ENCODE measurements around the gene HNRNPM.

HNRNPM gene

DNA sequence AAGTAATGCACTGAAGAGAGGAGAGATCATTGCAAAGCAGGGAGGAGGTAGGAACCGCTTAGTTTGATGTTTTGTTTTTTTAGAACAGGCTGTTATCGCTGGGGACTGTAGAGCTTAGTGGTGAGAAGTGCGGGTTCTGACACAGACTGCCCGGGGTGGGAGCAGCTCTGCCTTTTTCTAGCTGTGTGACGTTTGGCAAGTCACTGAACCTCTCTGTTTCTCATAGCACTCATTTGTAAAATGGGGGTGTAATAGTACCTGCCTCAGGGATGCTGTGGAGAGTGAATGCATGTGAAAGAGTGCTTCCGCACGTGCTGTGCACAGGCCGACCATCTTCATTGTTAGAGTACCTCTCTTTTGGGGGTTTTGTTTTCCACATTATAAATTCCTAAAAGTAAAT, 38.4 kb downstream of the HNRNPM start:
- H3K4me3 ChIP-seq (ENCODE audit: low read depth, low read length): no peak overlapping the region
- no peak for DNase-seq (ENCODE audit: low read depth)
- TF ChIP-seq, protein P1, sequence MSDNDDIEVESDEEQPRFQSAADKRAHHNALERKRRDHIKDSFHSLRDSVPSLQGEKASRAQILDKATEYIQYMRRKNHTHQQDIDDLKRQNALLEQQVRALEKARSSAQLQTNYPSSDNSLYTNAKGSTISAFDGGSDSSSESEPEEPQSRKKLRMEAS (IDR thresholded peaks at IDR 0.05; ENCODE audit: low read depth, low read length): no peak
- TF ChIP-seq MYC (IDR thresholded peaks at IDR 0.05; ENCODE audit: low read depth, low read length) (no peak), POLR2A (IDR thresholded peaks at IDR 0.05; ENCODE audit: extremely low read depth, insufficient read length) (no peak)
- TF ChIP-seq, protein P2, sequence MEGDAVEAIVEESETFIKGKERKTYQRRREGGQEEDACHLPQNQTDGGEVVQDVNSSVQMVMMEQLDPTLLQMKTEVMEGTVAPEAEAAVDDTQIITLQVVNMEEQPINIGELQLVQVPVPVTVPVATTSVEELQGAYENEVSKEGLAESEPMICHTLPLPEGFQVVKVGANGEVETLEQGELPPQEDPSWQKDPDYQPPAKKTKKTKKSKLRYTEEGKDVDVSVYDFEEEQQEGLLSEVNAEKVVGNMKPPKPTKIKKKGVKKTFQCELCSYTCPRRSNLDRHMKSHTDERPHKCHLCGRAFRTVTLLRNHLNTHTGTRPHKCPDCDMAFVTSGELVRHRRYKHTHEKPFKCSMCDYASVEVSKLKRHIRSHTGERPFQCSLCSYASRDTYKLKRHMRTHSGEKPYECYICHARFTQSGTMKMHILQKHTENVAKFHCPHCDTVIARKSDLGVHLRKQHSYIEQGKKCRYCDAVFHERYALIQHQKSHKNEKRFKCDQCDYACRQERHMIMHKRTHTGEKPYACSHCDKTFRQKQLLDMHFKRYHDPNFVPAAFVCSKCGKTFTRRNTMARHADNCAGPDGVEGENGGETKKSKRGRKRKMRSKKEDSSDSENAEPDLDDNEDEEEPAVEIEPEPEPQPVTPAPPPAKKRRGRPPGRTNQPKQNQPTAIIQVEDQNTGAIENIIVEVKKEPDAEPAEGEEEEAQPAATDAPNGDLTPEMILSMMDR (IDR thresholded peaks at IDR 0.05; ENCODE audit: low read depth, low read length): no peak

DNA sequence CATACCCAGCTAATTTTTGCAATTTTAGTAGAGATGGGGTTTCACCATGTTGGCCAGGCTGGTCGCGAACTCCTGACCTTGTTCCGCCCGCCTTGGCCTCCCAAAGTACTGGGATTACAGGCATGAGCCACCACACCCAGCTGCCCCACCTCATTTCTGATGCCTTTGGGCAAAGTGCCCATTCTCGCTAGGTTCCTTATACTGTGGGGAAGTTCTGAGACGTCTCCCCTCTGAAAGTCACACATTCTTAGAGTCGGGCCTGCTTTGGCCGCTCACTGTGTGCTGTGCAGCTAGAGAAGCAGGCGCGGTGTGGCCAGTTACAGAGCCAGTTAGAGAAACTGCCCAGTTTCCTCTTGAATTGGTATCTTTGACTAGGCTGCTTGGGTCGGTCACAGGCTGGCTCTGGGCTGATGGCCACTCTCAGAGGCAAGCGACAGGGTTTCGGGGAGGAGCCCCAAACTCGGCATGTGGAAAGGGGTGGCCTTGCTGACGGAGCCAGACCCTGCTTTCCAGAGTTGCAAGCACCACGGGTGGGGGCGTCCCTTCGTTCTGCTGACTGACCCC, 39.6 kb downstream of the HNRNPM start:
- TF ChIP-seq, protein P1 (IDR thresholded peaks at IDR 0.05; ENCODE audit: low read depth, low read length): no peak
- TF ChIP-seq, protein P2 (IDR thresholded peaks at IDR 0.05; ENCODE audit: low read depth, low read length): no peak
- no peak for TF ChIP-seq POLR2A (IDR thresholded peaks at IDR 0.05; ENCODE audit: extremely low read depth, insufficient read length)
- TF ChIP-seq MYC (IDR thresholded peaks at IDR 0.05; ENCODE audit: low read depth, low read length): no peak
- no peak for DNase-seq (ENCODE audit: low read depth)
- no peak overlapping the region for H3K4me3 ChIP-seq (ENCODE audit: low read depth, low read length)

DNA sequence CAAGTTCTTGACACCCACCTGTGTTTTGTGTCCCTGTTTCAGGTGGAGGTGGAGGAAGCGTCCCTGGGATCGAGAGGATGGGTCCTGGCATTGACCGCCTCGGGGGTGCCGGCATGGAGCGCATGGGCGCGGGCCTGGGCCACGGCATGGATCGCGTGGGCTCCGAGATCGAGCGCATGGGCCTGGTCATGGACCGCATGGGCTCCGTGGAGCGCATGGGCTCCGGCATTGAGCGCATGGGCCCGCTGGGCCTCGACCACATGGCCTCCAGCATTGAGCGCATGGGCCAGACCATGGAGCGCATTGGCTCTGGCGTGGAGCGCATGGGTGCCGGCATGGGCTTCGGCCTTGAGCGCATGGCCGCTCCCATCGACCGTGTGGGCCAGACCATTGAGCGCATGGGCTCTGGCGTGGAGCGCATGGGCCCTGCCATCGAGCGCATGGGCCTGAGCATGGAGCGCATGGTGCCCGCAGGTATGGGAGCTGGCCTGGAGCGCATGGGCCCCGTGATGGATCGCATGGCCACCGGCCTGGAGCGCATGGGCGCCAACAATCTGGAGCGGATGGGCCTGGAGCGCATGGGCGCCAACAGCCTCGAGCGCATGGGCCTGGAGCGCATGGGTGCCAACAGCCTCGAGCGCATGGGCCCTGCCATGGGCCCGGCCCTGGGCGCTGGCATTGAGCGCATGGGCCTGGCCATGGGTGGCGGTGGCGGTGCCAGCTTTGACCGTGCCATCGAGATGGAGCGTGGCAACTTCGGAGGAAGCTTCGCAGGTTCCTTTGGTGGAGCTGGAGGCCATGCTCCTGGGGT, 41.0 kb downstream of the HNRNPM start:
- TF ChIP-seq POLR2A (IDR thresholded peaks at IDR 0.05; ENCODE audit: extremely low read depth, insufficient read length) (peak; percentile 13), MYC (IDR thresholded peaks at IDR 0.05; ENCODE audit: low read depth, low read length) (0 out of 2 replicates have a peak, but pooled peaks have one; percentile 46)
- TF ChIP-seq, protein P2 (IDR thresholded peaks at IDR 0.05; ENCODE audit: low read depth, low read length): no peak
- TF ChIP-seq, protein P1 (IDR thresholded peaks at IDR 0.05; ENCODE audit: low read depth, low read length): peak; percentile 9
- H3K4me3 ChIP-seq (ENCODE audit: low read depth, low read length): no peak overlapping the region
- DNase-seq (ENCODE audit: low read depth): no peak

DNA sequence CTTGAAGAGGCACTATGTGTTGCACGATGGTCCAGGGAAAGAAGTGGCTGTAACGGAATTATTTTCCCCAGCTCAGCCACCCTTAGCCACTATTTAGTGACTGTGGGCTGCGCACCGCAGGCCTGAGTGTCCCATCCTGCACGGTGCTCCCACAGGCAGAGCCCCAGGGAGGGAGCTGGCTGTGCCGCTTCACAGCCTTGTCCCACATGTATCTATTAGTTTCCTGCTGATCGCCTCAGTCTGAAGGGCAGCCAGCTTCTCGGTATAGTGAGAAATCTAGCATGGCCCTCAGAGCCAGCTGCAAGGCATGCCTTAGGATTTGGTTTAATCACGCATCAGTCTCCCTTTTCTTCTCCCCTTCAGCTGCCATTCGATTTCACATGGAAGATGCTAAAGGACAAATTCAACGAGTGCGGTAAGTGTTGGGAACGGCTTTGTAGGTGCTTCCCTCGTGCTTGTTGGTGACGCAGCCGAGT, 41.9 kb downstream of the HNRNPM start:
- no peak overlapping the region for H3K4me3 ChIP-seq (ENCODE audit: low read depth, low read length)
- no peak; the same call in 1 of the 2 replicates for TF ChIP-seq MYC (IDR thresholded peaks at IDR 0.05; ENCODE audit: low read depth, low read length)
- TF ChIP-seq, protein P1 (IDR thresholded peaks at IDR 0.05; ENCODE audit: low read depth, low read length): no peak
- peak; percentile 4 for TF ChIP-seq POLR2A (IDR thresholded peaks at IDR 0.05; ENCODE audit: extremely low read depth, insufficient read length)
- TF ChIP-seq, protein P2 (IDR thresholded peaks at IDR 0.05; ENCODE audit: low read depth, low read length): no peak
- DNase-seq (ENCODE audit: low read depth): no peak

DNA sequence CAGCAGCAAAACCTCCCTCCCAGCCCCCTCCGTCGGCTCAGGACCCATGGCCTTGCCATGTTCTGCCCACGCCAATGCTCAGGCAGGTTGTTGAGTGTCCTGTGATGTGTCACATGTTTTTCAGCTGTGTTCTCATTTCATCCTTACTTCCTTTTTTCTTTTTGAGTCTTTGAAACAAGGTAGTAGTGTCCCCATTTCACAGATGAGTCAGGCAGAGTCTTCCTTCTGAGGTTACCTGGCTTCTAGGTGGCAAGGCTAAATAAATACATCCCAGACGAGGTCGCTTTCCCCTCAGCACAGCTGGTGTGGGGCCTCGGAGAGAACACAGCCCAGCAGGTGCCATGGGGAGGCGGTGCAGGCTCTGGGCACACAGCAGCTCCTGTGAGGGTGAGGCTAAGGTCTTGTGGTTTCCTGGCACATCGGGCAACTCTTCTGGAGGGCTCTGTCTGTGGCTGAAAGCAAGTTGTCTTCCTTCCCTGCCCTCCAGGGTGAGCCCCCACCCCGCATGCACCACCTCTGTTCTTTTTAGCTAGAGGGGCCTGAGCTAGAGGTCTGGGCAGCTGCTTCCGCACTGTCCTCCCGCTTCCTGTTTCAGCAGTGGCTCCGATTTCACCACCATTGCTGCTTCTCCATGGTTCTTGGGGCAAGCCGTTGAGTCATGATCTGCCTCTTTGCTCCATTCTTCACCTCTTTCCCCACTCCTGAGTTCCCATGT, 42.5 kb downstream of the HNRNPM start:
- no peak overlapping the region for H3K4me3 ChIP-seq (ENCODE audit: low read depth, low read length)
- TF ChIP-seq, protein P1 (IDR thresholded peaks at IDR 0.05; ENCODE audit: low read depth, low read length): peak; percentile 82
- TF ChIP-seq POLR2A (IDR thresholded peaks at IDR 0.05; ENCODE audit: extremely low read depth, insufficient read length): peak; percentile 24
- TF ChIP-seq, protein P2 (IDR thresholded peaks at IDR 0.05; ENCODE audit: low read depth, low read length): peak; percentile 89
- peak; percentile 94 for TF ChIP-seq MYC (IDR thresholded peaks at IDR 0.05; ENCODE audit: low read depth, low read length)

More for the DNA sequence above, 42.5 kb downstream of the HNRNPM start:
- DNase-seq (ENCODE audit: low read depth): peak; percentile 100

All from NB4 (cell line).